ENCODE results near the gene LMNA.

DNA sequence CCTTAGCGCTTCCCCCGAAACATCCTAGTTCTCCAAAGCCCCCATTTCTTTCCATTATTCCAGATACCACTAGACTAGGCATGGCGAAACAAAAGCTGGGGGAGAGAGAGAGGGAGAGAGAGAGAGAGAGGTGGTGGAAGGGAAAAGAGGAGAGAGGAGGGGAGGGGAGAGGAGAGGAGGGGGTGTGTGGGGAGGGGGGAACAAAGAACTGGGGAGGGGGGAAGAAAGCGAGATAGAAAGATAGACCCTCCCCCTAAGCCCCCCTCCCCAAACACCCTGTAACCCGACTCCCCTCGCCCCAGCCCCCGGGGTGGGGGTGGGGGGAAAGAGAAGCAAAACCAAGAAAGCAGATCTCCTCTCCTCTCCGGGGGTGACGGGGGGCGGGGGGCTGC is 32.6 kb upstream of the LMNA start:
- TF ChIP-seq POLR2A (IDR thresholded peaks at IDR 0.05; ENCODE audit: low read length) (no peak), GATA1 (IDR thresholded peaks at IDR 0.05; ENCODE audit: low read depth, low read length) (no peak)

Data from erythroblast (primary cell).